ENCODE measurements around the gene HOXD1. TPM values are rescaled to one million over a fixed set of nuclear protein-coding genes. Genes with fewer than 3 reads are reported as not detected.

The HOXD1 gene
- polyA plus RNA-seq, 4 donors: 1.00 to 8.2 TPM; not detected in 2

DNA sequence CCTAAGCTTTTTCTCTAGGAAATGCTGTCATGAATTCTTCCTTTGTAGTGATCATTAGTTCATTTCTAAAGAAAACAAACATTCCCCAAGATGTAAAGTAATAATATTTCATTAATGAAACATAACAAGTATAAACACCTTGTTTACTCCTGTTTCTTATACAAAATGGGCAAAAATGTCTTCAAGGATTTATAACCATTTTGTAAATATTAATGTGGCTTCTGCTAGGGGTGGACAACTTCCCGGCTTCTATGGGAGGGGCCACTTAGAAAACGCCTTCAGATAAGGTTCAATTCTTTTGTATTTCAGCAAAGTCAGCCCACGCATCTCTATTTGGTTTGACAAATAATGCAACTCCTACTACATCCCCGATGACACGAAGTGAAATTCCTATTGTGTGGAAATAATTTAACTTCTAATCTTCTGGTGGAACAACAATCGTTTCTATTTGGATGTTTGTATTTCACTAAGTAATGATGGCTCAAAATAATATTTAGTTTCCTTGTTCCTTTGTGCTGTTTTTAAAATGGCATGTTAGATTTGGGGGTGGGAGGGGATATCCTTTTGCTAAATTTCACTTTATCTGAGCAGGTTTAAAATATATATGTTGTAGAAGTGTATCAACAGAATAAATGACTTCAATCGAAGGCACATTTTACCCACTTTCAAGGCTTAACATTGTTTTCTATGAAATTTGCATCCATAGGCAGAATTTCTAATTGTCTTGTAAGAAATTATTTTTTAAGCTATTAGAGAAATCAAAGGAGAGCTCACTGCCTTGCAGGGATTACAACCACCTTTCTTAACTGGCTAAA lies 14.7 kb upstream of the HOXD1 start:
- WGBS, 3 donors: 5 to 17% (median 9%) methylated on average over 7 of the region's 7 CpGs
- DNase-seq (no peak), FAIRE-seq (no peak)
- H3K27ac ChIP-seq (ENCODE audit: low read depth in 1 of 3, low read length in 2 of 3): no peak overlapping the region
- H3K9me3 ChIP-seq (ENCODE audit: control insufficient read depth in 2 of 2, insufficient read depth in 1 of 2, low read depth in 1 of 2, low read length in 1 of 2): peaks cover 0 to 4% of the 10 kb centered on the region in 2 donors
- H3K4me1 ChIP-seq (ENCODE audit: control insufficient read depth in 3 of 3, insufficient read depth in 2 of 3, low read depth in 1 of 3, low read length in 2 of 3): no peaks in the 10 kb centered on the region
- H3K36me3 ChIP-seq (ENCODE audit: control insufficient read depth in 3 of 3, insufficient read depth in 2 of 3, low read depth in 1 of 3, low read length in 3 of 3): peaks cover 0 to 2% (median 0%) of the 10 kb centered on the region in 3 donors
- H3K4me3 ChIP-seq (ENCODE audit: low read depth in 1 of 3, low read length in 3 of 3): no peak overlapping the region
- H3K27me3 ChIP-seq (ENCODE audit: control insufficient read depth in 3 of 3, insufficient read depth in 3 of 3, low read length in 3 of 3): peaks cover 5 to 94% (median 61%) of the 10 kb centered on the region in 3 donors

DNA sequence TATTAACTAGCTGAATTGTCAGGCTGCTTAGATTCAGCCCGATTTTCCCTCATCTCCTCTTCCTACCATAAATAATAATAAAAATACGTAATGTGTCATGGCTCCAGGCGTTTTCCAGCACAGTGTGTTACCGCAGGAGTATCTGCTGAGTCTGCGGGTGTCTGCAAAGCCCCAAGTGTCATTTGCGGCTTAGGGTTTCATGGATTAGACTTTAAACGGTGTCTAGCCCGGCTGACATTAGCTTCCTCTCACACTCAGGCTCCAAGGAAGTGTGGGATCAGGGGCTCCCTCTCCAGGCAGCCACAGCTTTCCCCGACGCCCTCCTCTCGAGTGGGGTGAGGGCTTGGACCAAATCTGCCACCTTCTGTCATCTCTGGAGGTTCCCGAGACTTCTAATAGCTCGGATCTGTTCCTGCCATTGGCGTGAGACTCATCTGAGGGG lies 14.1 kb upstream of the HOXD1 start:
- WGBS, 3 donors: 2 to 10% (median 3%) methylated on average over 14 of the region's 14 CpGs
- Histone ChIP-seq H3K4me3 (ENCODE audit: low read depth in 1 of 3, low read length in 3 of 3) (no peak overlapping the region), H3K27ac (ENCODE audit: low read depth in 1 of 3, low read length in 2 of 3) (peak overlapping the region in 1 of 3 donors; percentile 5), H3K27me3 (ENCODE audit: control insufficient read depth in 3 of 3, insufficient read depth in 3 of 3, low read length in 3 of 3) (peaks cover 5 to 94% (median 58%) of the 10 kb centered on the region in 3 donors), H3K9me3 (ENCODE audit: control insufficient read depth in 2 of 2, insufficient read depth in 1 of 2, low read depth in 1 of 2, low read length in 1 of 2) (peaks cover 0 to 4% of the 10 kb centered on the region in 2 donors), H3K4me1 (ENCODE audit: control insufficient read depth in 3 of 3, insufficient read depth in 2 of 3, low read depth in 1 of 3, low read length in 2 of 3) (no peaks in the 10 kb centered on the region), H3K36me3 (ENCODE audit: control insufficient read depth in 3 of 3, insufficient read depth in 2 of 3, low read depth in 1 of 3, low read length in 3 of 3) (peaks cover 0 to 2% (median 0%) of the 10 kb centered on the region in 3 donors)
- FAIRE-seq: no peak
- peak in 1 of 2 donors; percentile 53 for DNase-seq

DNA sequence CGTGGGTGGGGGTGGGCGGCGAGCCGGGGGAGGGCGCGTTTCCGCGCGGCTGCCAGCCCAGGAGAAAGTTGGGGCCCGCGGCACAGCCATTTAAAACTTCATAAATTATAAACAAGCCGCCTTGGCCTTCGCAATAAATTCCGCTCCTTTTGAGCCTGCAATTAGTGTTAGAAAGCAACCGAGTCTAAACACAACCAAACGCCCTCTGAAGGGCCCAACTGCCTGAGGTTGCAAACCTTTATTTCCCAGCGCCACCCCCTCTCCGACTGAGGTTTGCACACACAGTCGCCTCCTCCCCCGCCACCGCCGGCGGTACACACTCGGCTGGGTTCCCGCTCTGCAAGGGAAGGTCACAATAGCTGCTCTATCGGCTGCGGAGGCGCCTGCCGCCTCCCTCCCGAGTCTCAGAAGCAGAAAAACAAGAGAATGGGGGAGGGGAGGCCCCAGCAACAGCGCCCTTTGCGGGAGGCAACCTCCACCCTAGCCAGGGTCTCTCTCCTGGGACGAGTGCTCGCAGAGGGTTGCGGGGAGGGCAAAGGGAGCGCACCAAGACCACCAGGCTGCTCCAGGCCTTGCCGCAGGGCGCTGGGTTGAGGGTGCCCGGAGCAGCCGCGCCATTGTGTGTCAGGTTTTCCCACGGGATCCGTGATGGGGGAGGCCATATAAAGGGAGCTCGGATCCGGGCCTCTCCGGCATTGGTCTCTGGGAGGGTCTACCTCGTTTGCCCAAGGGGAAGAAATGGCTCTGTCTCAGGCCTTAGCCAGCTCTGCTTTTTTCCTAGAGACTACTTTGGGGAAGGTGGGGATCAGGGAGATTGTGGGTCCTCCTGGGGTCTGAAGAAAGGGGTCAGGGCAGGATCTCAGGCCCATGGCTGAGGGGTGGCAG lies 13.4 kb upstream of the HOXD1 start:
- peaks cover 0 to 2% (median 0%) of the 10 kb centered on the region in 3 donors for H3K36me3 ChIP-seq (ENCODE audit: control insufficient read depth in 3 of 3, insufficient read depth in 2 of 3, low read depth in 1 of 3, low read length in 3 of 3)
- FAIRE-seq: no peak
- H3K27ac ChIP-seq (ENCODE audit: low read depth in 1 of 3, low read length in 2 of 3): peak overlapping the region in 1 of 3 donors; percentile 42
- no peak overlapping the region for H3K4me3 ChIP-seq (ENCODE audit: low read depth in 1 of 3, low read length in 3 of 3)
- peak in 1 of 2 donors; percentile 45 for DNase-seq
- H3K9me3 ChIP-seq (ENCODE audit: control insufficient read depth in 2 of 2, insufficient read depth in 1 of 2, low read depth in 1 of 2, low read length in 1 of 2): peaks cover 0 to 4% of the 10 kb centered on the region in 2 donors
- 11 to 21% (median 12%) methylated on average over 43 to 47 of the region's 47 CpGs for WGBS, 3 donors
- no peaks in the 10 kb centered on the region for H3K4me1 ChIP-seq (ENCODE audit: control insufficient read depth in 3 of 3, insufficient read depth in 2 of 3, low read depth in 1 of 3, low read length in 2 of 3)
- peaks cover 5 to 96% (median 59%) of the 10 kb centered on the region in 3 donors for H3K27me3 ChIP-seq (ENCODE audit: control insufficient read depth in 3 of 3, insufficient read depth in 3 of 3, low read length in 3 of 3)

DNA sequence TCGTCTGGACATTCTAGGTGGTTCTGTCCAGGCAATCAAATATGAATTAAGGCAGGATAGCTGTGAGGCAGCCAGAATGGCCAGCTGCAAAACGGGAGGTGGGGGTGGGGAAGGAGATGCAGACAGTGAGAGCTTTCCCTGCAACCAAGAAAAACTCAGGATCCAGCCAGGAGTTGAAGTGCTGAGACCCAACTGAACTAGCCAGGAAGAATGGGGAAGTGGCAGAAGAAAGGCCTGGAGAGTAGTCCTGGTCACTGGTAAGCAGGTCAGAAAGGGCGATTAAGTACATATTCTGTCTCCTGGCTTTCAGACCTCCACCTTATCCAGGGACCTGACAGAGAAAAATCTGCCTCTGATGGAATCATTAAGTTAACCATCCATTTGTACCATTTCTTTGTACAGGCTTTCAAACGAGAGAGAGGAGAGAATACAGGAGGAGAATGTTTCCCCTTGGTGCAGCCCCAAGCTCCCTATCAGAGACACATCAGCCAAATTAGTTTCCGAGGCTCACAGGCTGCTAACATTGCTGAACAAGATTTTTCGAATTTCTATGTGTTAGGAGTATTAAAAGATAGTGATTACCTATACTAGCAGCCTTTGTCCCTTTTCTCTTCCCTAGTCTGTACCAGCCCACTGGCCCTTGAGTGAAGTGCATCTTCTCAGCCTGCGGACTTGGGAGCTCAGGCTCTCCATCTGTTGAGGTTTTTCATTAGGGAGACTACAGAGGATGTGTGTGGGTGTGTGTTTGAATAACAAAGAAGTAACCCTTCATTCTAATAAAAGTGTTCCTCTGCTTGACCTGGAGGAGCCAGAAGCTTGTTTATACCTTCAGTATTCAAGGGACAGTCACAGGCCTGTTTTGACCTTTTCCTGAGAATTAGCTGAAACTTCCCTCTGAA lies 12.5 kb upstream of the HOXD1 start:
- no peak for FAIRE-seq
- peak overlapping the region in 1 of 3 donors; percentile 42 for H3K27ac ChIP-seq (ENCODE audit: low read depth in 1 of 3, low read length in 2 of 3)
- no peak for DNase-seq
- no peak overlapping the region for H3K4me3 ChIP-seq (ENCODE audit: low read depth in 1 of 3, low read length in 3 of 3)
- WGBS, 3 donors: 63 to 73% (median 68%) methylated on average over 7 of the region's 7 CpGs
- H3K9me3 ChIP-seq (ENCODE audit: control insufficient read depth in 2 of 2, insufficient read depth in 1 of 2, low read depth in 1 of 2, low read length in 1 of 2): peaks cover 0 to 4% of the 10 kb centered on the region in 2 donors
- no peaks in the 10 kb centered on the region for H3K4me1 ChIP-seq (ENCODE audit: control insufficient read depth in 3 of 3, insufficient read depth in 2 of 3, low read depth in 1 of 3, low read length in 2 of 3)
- peaks cover 5 to 91% (median 53%) of the 10 kb centered on the region in 3 donors for H3K27me3 ChIP-seq (ENCODE audit: control insufficient read depth in 3 of 3, insufficient read depth in 3 of 3, low read length in 3 of 3)
- H3K36me3 ChIP-seq (ENCODE audit: control insufficient read depth in 3 of 3, insufficient read depth in 2 of 3, low read depth in 1 of 3, low read length in 3 of 3): peaks cover 0 to 2% (median 0%) of the 10 kb centered on the region in 3 donors

DNA sequence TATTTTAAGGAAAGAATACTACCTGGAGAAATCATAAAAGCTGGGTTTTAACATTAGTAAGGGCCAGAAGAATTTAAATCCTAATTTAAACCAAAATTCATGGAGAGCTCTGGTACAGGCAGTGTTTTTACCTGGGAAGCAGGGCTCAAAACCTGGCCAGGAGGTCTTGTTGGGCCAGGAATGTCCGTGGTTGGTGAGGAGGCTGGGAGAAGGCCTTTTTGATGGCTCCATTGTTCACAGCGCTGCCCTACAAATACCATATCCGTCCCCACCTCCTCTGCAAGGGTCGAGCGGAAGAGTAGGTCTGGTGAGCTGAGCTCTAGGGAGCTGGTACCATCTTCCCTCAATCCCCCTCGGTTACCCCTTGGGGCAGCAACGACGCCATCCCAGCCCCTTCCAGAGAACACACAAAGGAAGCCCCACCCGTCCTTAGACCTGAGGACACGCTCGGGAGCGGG lies 10.9 kb upstream of the HOXD1 start:
- peak overlapping the region in 2 of 3 donors; percentile 13 to 17 for H3K4me3 ChIP-seq (ENCODE audit: low read depth in 1 of 3, low read length in 3 of 3)
- DNase-seq (peak in 1 of 2 donors; percentile 22), FAIRE-seq (no peak)
- H3K36me3 ChIP-seq (ENCODE audit: control insufficient read depth in 3 of 3, insufficient read depth in 2 of 3, low read depth in 1 of 3, low read length in 3 of 3): no peaks in the 10 kb centered on the region
- H3K27me3 ChIP-seq (ENCODE audit: control insufficient read depth in 3 of 3, insufficient read depth in 3 of 3, low read length in 3 of 3): peaks cover 5 to 83% (median 44%) of the 10 kb centered on the region in 3 donors
- WGBS, 3 donors: 12 to 16% (median 13%) methylated on average over 12 of the region's 12 CpGs
- no peaks in the 10 kb centered on the region for H3K9me3 ChIP-seq (ENCODE audit: control insufficient read depth in 2 of 2, insufficient read depth in 1 of 2, low read depth in 1 of 2, low read length in 1 of 2)
- no peaks in the 10 kb centered on the region for H3K4me1 ChIP-seq (ENCODE audit: control insufficient read depth in 3 of 3, insufficient read depth in 2 of 3, low read depth in 1 of 3, low read length in 2 of 3)
- peak overlapping the region in 2 of 3 donors; percentile 9 to 12 for H3K27ac ChIP-seq (ENCODE audit: low read depth in 1 of 3, low read length in 2 of 3)

DNA sequence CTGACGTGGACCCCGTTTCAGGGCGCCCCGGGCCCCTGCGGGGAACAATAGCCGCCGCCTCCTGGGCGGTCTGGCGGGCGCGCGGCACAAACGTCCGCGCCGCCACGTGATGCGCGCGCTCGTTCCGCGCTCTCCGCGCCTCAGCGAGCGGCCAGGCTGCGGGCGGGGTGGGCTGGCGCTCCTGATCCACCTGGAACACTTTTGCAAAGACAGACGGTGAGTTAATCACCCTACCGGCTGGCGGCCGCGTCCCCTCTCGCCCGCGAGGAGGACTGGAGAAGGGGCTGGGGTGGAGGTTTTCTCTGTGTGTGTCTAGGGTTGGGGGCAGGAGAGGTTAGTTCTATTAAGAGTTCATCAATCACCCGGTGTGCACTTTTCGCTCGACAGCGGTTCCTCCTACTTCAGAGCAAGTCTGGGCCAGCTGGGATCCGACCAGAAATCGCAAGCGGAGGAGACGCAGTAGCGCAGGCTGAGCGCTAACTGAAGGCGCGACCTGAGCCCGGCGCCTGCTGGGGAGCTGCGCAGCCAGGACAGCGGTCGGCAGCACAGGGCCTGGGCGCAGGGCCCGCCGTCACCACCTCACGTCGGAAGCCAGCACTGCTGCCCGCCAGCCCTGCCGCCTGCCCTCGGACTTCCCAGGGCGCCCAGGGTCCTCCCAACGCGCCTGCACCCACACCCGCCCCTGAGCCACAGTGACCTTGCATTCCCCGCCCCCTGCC lies 10.3 kb upstream of the HOXD1 start:
- no peak for FAIRE-seq
- no peaks in the 10 kb centered on the region for H3K9me3 ChIP-seq (ENCODE audit: control insufficient read depth in 2 of 2, insufficient read depth in 1 of 2, low read depth in 1 of 2, low read length in 1 of 2)
- WGBS, 3 donors: 2 to 7% (median 5%) methylated on average over 52 to 68 of the region's 68 CpGs
- H3K27me3 ChIP-seq (ENCODE audit: control insufficient read depth in 3 of 3, insufficient read depth in 3 of 3, low read length in 3 of 3): peaks cover 5 to 83% (median 40%) of the 10 kb centered on the region in 3 donors
- H3K4me1 ChIP-seq (ENCODE audit: control insufficient read depth in 3 of 3, insufficient read depth in 2 of 3, low read depth in 1 of 3, low read length in 2 of 3): no peaks in the 10 kb centered on the region
- peak overlapping the region in 2 of 3 donors; percentile 40 to 46 for H3K27ac ChIP-seq (ENCODE audit: low read depth in 1 of 3, low read length in 2 of 3)
- peak overlapping the region; percentile 13 to 17 (median 16) for H3K4me3 ChIP-seq (ENCODE audit: low read depth in 1 of 3, low read length in 3 of 3)
- DNase-seq: peak in 1 of 2 donors; percentile 36
- no peaks in the 10 kb centered on the region for H3K36me3 ChIP-seq (ENCODE audit: control insufficient read depth in 3 of 3, insufficient read depth in 2 of 3, low read depth in 1 of 3, low read length in 3 of 3)

DNA sequence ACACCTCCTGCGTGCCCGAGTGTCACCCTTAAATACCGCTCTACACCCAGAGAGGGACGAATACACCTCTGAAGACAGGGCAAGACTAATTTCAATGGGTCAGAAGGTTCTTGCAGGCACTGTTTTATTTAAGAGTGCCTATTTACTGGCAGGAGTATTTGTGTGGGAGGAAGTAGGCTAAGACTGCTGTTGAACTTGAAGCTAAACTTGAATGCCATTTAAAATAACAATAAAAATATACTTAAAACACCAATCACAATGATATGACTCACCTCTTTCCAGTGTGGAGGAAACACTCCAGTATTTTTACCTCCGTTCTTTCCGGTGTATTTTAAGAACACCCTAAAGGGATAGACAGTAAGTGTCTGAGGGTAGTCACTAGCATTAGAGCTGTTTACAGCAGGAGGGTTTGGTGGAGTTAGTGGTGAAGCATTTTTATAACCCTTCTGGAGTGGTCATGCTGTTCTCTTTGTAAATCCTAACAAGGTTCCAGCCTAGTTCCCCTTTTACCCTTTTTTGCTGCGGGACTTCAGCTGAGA lies 9.6 kb upstream of the HOXD1 start:
- FAIRE-seq (no peak), DNase-seq (no peak)
- Histone ChIP-seq H3K4me1 (ENCODE audit: control insufficient read depth in 3 of 3, insufficient read depth in 2 of 3, low read depth in 1 of 3, low read length in 2 of 3) (no peaks in the 10 kb centered on the region), H3K27me3 (ENCODE audit: control insufficient read depth in 3 of 3, insufficient read depth in 3 of 3, low read length in 3 of 3) (peaks cover 5 to 80% (median 39%) of the 10 kb centered on the region in 3 donors), H3K27ac (ENCODE audit: low read depth in 1 of 3, low read length in 2 of 3) (peak overlapping the region in 1 of 3 donors; percentile 40), H3K36me3 (ENCODE audit: control insufficient read depth in 3 of 3, insufficient read depth in 2 of 3, low read depth in 1 of 3, low read length in 3 of 3) (no peaks in the 10 kb centered on the region), H3K9me3 (ENCODE audit: control insufficient read depth in 2 of 2, insufficient read depth in 1 of 2, low read depth in 1 of 2, low read length in 1 of 2) (no peaks in the 10 kb centered on the region), H3K4me3 (ENCODE audit: low read depth in 1 of 3, low read length in 3 of 3) (no peak overlapping the region)
- 26 to 33% (median 29%) methylated on average over 7 of the region's 7 CpGs for WGBS, 3 donors
